Fibroblast of villous mesenchyme (primary cell): ENCODE results near the gene AR. TPM values are rescaled to one million over a fixed set of nuclear protein-coding genes. Genes with fewer than 3 reads are reported as not detected.

Experiments
- DNase-seq: peaks from one replicate; pipeline ENCODE4 v3.0.0-alpha.2; 2010; ENCODE audit warnings: low read depth
- H3K4me3 ChIP-seq: 2 replicates; pipeline ENCODE4 v1.5.1; 2011; ENCODE audit warnings: low read depth, mild to moderate bottlenecking, low read length
- CTCF ChIP-seq: IDR thresholded peaks from 2 replicates; pipeline ENCODE4 v1.5.1; 2012; ENCODE audit warnings: low read depth, mild to moderate bottlenecking, low read length; ENCODE audit not compliant: insufficient read depth
- total RNA-seq: library from RNA; depleted of rRNA; stranded (reverse); fragments of >200 nt; gene quantifications from 2 replicates; pipeline ENCODE4 v1.2.3, GENCODE V29; 2012

The AR gene
- total RNA-seq, 1 donor: 10.8 TPM

GRCh38 chrX:67523932-67524331, 19.9 kb upstream of the AR start:
- DNase-seq: no peak
- TF ChIP-seq CTCF: no peak
- H3K4me3 ChIP-seq: no peak overlapping the region

GRCh38 chrX:67524428-67524827, 19.4 kb upstream of the AR start:
- no peak overlapping the region for H3K4me3 ChIP-seq
- no peak for TF ChIP-seq CTCF
- DNase-seq: no peak

- no peak overlapping the region for H3K4me3 ChIP-seq
- no peak for DNase-seq
- TF ChIP-seq CTCF: no peak
These were observed 18.7 kb upstream of the AR start for GRCh38 chrX:67524950-67525691.

GRCh38 chrX:67536564-67536963, 7.3 kb upstream of the AR start:
- no peak for DNase-seq
- no peak overlapping the region for H3K4me3 ChIP-seq
- TF ChIP-seq CTCF: no peak

- no peak for TF ChIP-seq CTCF
- no peak overlapping the region for H3K4me3 ChIP-seq
- DNase-seq: no peak
These were observed 5.4 kb upstream of the AR start for GRCh38 chrX:67538383-67538782.

- TF ChIP-seq CTCF: no peak
- no peak for DNase-seq
- H3K4me3 ChIP-seq: peak overlapping the region; percentile 48
These were observed 637 bp downstream of the AR start for GRCh38 chrX:67544281-67545035.
